Peyer's patch (tissue), 4 donors: ENCODE results near the gene PRPF31.

ENCODE experiments used
- POLR2A ChIP-seq, 2 donors: fragments of 450-650 bp; IDR thresholded peaks; one replicate each; pipeline ENCODE4 v1.5.1; 2017; ENCODE audit warnings: antibody characterized with exemption in 2 of 2, mild to moderate bottlenecking in 2 of 2, moderate library complexity in 2 of 2
- TF ChIP-seq, protein P1 (sequence below), 6 experiments: fragments of 450-650 bp in 4 of 6; fragments of 200-600 bp in 2 of 6; sonication (generic) in 1 of 6; IDR thresholded peaks; one replicate each; pipeline ENCODE4 v1.5.1; 2017 to 2019; ENCODE audit warnings: antibody characterized with exemption in 6 of 6, mild to moderate bottlenecking in 3 of 6, moderate library complexity in 1 of 6

DNA sequence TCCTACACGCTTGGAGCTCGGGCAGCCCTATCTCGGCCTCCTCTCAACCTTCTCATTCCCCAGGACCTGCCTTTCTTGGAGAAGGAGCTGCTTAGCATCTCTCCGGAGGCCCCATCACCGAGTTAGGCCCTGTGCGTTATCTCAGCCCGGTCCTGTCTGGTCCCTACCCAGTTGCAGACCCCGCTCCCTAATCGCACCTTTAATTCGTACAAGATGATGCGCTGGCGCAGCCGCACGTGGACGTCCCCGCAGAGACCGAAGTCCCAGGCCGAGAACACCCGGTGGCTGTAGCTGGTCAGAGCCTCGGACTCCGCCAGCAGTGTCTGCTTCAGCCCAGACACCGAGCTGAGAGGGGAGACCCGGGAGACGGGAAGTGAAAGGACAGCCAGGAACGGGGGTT, 49.7 kb downstream of the PRPF31 start:
- TF ChIP-seq, protein P1, sequence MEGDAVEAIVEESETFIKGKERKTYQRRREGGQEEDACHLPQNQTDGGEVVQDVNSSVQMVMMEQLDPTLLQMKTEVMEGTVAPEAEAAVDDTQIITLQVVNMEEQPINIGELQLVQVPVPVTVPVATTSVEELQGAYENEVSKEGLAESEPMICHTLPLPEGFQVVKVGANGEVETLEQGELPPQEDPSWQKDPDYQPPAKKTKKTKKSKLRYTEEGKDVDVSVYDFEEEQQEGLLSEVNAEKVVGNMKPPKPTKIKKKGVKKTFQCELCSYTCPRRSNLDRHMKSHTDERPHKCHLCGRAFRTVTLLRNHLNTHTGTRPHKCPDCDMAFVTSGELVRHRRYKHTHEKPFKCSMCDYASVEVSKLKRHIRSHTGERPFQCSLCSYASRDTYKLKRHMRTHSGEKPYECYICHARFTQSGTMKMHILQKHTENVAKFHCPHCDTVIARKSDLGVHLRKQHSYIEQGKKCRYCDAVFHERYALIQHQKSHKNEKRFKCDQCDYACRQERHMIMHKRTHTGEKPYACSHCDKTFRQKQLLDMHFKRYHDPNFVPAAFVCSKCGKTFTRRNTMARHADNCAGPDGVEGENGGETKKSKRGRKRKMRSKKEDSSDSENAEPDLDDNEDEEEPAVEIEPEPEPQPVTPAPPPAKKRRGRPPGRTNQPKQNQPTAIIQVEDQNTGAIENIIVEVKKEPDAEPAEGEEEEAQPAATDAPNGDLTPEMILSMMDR (IDR thresholded peaks at IDR 0.05) = no peak
- TF ChIP-seq POLR2A (IDR thresholded peaks at IDR 0.05) = no peak
